ENCODE results near the gene SNRPB2. TPM values are rescaled to one million over a fixed set of nuclear protein-coding genes. Genes with fewer than 3 reads are reported as not detected.

Gene SNRPB2
- 60.8 and 63.2 TPM in 2 replicates for total RNA-seq

GRCh38 chr20:16729565-16730460, at the start of gene SNRPB2:
Gene SNRPB2, plus strand, starts transcription at chr20:16730026. Its CDS starts 1,677 bp downstream, at chr20:16731703.

GRCh38 chr20:16748308-16748900, 18.6 kb downstream of the SNRPB2 start, which contains the start of gene OTOR:
Gene OTOR, plus strand, starts transcription at chr20:16748358. Its CDS starts 44 bp downstream, at chr20:16748402.

Other genes with a start within 250 kb of the SNRPB2 start
- 7.0 and 8.3 TPM in 2 replicates for gene KIF16B, start 156.6 kb upstream of the SNRPB2 start, total RNA-seq
- gene OTOR, start 18.3 kb downstream of the SNRPB2 start, total RNA-seq = not detected in 2 replicates